Skeletal muscle tissue (tissue), 4 donors: ENCODE data around the gene PLVAP. TPM values are rescaled to one million over a fixed set of nuclear protein-coding genes. Genes with fewer than 3 reads are reported as not detected.

Source experiments
- H3K27ac ChIP-seq: one replicate; pipeline ENCODE4 v1.7.0; 2013; ENCODE audit warnings: mild to moderate bottlenecking, low read depth, low read length, inconsistent platforms
- H3K27me3 ChIP-seq, 3 donors: one replicate each; pipeline ENCODE4 v1.7.0; 2013; ENCODE audit warnings: low read length in 3 of 3; ENCODE audit not compliant: control insufficient read depth in 3 of 3, insufficient read depth in 3 of 3
- H3K36me3 ChIP-seq, 3 donors: one replicate each; pipeline ENCODE4 v1.7.0; 2013; ENCODE audit warnings: low read length in 3 of 3; ENCODE audit not compliant: control insufficient read depth in 3 of 3, insufficient read depth in 3 of 3
- H3K4me1 ChIP-seq, 3 donors: one replicate each; pipeline ENCODE4 v1.7.0; 2013; ENCODE audit warnings: low read length in 3 of 3, mild to moderate bottlenecking in 3 of 3; ENCODE audit not compliant: control insufficient read depth in 3 of 3, insufficient read depth in 3 of 3
- H3K4me3 ChIP-seq, 3 donors: one replicate each; pipeline ENCODE4 v1.7.0; 2013; ENCODE audit warnings: low read length in 3 of 3
- H3K9ac ChIP-seq, 3 donors: one replicate each; pipeline ENCODE4 v1.7.0; 2013; ENCODE audit warnings: low read length in 3 of 3, mild to moderate bottlenecking in 3 of 3, moderate library complexity in 2 of 3, low read depth in 1 of 3
- H3K9me3 ChIP-seq, 3 donors: one replicate each; pipeline ENCODE4 v1.7.0; 2013; ENCODE audit warnings: low read length in 3 of 3; ENCODE audit not compliant: control insufficient read depth in 3 of 3
- total RNA-seq: library from RNA; depleted of rRNA; stranded (reverse); fragments of >200 nt; gene quantifications from one replicate; pipeline ENCODE4 v1.2.3, GENCODE V29; 2014
- donor health status: Osteomylitis.

The PLVAP gene
- total RNA-seq, 1 donor from 2014 or later = 12.5 TPM

DNA sequence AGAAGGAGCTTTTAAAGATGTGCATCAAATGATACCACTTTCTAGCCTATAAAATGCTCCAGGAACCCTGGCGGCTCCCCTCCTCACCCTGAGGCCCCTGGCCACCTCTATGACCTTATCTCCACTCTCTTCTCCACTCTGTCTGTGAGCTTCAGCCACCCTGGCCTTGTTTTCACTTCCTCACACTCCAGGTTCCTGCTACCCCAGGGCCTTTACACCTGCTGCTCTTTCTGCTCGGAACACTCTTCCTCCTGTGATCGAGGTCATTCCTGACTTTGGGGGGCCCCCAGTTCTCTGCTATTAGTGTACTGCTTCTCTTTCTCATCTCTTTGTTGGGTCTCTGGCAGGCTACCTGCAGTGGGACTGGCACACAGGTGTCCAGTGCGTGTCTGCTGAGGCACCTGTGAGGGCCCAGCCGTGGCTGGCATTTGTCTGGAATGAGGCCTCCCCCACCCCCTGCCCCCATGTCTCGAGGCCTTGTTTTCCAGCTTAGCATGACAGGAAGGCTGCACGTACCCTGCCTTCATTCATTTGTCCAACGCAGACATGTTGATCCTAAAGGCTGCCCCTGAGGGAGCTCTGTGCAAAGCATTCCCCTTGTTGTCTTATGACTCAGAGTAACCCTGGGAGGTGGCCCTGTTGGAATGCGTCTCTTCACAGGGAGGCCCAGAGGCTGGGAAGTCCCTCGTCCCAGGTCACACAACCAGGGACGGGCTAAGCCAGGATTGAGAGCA is 65.5 kb downstream of the PLVAP start:
- Histone ChIP-seq H3K9me3 (no peaks in the 10 kb centered on the region), H3K4me3 (no peak overlapping the region), H3K9ac (no peak overlapping the region), H3K27ac (no peak overlapping the region), H3K36me3 (peaks cover 13 to 25% (median 17%) of the 10 kb centered on the region in 3 donors), H3K27me3 (no peaks in the 10 kb centered on the region), H3K4me1 (peaks cover 14 to 37% (median 20%) of the 10 kb centered on the region in 3 donors)

DNA sequence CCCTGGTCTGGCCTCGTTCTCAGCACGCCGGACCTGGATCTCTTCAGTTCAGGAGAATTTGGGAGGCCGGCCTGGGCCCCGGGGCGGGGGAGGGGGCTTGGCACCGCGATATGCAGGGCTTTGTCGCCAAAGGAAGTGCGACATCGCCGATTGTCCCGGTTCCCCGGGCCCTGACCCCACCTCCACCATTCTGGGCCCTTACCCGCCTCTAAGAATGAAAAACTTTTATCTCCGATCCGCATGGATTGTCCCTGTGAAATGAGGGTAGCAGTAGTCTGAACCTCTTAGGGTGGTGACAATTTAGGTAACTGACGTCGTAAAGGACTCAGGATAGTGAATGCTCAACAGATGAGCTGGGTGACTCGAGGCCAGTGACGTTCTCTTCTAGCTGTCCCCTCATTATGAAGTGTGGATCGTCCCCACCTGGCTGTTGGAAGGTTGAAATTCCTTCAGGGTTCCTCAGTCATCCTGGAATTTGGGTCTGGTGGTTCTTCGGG is 67.1 kb downstream of the PLVAP start:
- Histone ChIP-seq H3K27me3 (no peaks in the 10 kb centered on the region), H3K4me3 (peak overlapping the region; percentile 86 to 89 (median 88)), H3K27ac (peak overlapping the region; percentile 79), H3K9me3 (no peaks in the 10 kb centered on the region), H3K36me3 (peaks cover 9 to 17% (median 10%) of the 10 kb centered on the region in 3 donors), H3K9ac (peak overlapping the region; percentile 84 to 93 (median 90)), H3K4me1 (peaks cover 27 to 52% (median 33%) of the 10 kb centered on the region in 3 donors)

DNA sequence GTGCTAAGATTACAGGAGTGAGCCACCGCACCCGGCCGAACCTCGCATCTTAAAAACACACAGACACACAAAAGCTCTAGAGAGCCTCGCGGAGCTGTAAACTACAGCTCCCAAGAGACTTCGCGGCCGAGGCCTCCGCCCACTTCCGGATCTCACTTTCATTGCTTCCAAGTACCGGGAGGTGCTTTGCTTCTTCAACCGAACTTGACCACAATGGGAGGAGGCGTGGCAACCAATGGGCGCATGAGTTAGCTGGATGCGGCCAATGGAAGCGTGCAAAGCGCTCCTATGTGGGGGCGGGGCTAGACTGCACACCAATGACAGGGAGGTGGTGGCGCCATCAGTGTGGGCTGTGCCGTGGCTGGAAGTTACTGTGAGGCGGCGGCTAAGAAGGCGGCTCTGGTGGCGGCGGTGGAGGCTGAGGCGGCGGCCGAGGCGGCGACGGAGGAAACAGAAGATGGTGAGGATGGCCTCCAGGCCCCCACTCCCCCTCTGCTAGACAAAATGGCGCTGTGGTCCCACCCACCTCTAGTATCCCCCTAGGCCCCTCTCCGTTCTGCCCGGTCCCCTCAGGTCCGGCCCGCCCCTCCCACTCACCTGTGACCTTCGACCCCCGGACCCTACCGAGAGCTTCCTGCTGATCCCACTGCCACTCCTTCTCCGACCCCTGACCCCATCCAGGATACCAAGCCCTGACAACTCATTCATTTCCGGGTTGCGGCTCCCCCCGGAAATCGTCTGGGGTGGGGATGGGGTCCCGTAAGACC is 67.8 kb downstream of the PLVAP start, which contains the start of gene DDA1:
TSS of gene DDA1 (plus strand) at position 366 of the 767 bp plus-strand sequence. CDS start at position 458, 92 bp downstream.
- peak within 1 kb of the TSS; percentile 84 to 93 (median 90) for H3K9ac ChIP-seq
- no peaks in the 10 kb centered on the region for H3K27me3 ChIP-seq
- H3K36me3 ChIP-seq = peaks cover 4 to 12% (median 5%) of the 10 kb centered on the region in 3 donors
- peak within 1 kb of the TSS; percentile 79 for H3K27ac ChIP-seq
- H3K9me3 ChIP-seq = no peaks in the 10 kb centered on the region
- peaks cover 31 to 57% (median 40%) of the 10 kb centered on the region in 3 donors for H3K4me1 ChIP-seq
- peak within 1 kb of the TSS; percentile 86 to 89 (median 88) for H3K4me3 ChIP-seq

DNA sequence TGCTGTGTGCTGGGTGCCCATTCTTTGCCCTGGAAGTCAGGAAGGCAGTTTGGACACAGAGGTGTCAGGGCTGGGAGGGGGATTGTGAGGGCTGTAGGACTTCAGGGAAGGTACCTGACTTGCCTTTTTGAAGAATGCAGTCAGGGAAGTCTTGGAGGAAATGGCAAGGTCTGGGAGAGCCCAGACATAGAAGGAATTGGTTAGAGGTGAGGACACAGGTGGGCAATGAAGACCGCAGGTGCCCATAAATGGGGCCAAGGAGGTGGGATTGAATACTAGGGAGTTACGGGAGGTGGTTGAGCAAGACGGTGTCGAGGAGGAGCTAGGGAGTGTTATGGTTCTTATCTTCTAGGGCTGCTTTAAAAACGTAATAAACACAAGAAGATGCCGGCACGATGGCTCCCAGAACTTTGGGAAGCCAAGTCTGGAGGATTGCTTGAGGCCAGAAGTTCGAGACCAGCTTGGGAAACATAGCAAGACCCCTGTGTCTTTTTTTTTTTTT is 69.2 kb downstream of the PLVAP start:
- no peaks in the 10 kb centered on the region for H3K27me3 ChIP-seq
- H3K9me3 ChIP-seq = no peaks in the 10 kb centered on the region
- H3K9ac ChIP-seq = peak overlapping the region in 1 of 3 donors; percentile 50
- peaks cover 35 to 67% (median 48%) of the 10 kb centered on the region in 3 donors for H3K4me1 ChIP-seq
- H3K36me3 ChIP-seq = peaks cover 0 to under 1% (median 0%) of the 10 kb centered on the region in 3 donors
- no peak overlapping the region for H3K27ac ChIP-seq
- H3K4me3 ChIP-seq = no peak overlapping the region

DNA sequence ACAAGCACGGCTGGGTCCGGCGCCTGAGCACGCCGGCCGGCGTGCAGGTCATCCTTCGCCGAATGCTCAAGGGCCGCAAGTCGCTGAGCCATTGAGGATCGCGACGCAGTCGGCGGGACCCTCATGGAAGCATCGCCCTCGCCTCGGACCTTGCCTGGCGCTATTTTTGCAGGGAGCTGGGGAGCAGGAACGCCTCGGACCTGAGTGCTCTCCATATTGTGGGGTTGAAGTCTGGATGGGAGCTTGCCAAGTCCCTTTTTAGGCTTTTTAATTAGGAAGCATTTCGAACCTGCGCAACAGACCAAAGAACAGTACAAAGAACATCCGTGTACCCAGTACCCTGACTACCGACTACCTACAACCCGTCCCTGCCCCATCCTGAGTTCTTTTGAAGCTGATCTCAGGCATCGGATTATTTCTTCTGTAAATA is 70.8 kb downstream of the PLVAP start:
- no peaks in the 10 kb centered on the region for H3K27me3 ChIP-seq
- H3K9ac ChIP-seq = peak overlapping the region; percentile 87 to 95 (median 89)
- peak overlapping the region; percentile 88 for H3K27ac ChIP-seq
- H3K4me3 ChIP-seq = peak overlapping the region; percentile 88 to 95 (median 93)
- no peaks in the 10 kb centered on the region for H3K36me3 ChIP-seq
- no peaks in the 10 kb centered on the region for H3K9me3 ChIP-seq
- peaks cover 41 to 67% (median 54%) of the 10 kb centered on the region in 3 donors for H3K4me1 ChIP-seq

DNA sequence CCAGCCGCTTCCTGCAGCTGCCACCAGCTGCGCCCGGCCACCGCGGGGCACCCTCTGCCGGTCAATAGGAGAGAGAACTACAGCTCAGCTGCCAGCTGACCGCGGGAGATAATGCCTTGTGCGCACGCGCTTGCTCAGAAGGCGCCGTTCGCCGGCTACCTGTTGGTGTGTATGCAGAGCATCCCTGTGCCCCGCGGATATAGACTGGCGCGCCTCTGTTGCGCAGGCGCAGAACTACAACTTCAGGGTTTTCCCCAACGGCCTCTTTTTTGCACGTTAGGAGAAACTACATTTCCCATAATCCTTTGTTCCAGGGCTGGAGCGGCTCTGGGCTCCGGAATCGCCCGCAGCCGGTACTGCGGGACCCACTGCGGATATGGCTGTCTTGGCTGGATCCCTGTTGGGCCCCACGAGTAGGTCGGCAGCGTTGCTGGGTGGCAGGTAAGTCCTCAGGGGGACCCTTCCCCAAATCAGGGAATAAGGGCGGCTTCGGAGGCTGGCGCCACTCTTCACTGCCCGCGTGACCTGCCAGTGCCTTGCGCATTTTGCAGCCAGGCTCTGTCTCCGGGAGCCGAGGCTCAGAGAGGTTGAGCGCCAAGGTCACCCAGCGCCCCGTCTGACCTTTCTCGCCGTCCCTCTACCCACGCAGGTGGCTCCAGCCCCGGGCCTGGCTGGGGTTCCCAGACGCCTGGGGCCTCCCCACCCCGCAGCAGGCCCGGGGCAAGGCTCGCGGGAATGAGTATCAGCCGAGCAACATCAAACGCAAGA is 71.4 kb downstream of the PLVAP start, which contains the start of gene MRPL34:
TSS of gene MRPL34 (plus strand) at position 356 of the 768 bp plus-strand sequence. CDS start at position 377, 21 bp downstream.
- Histone ChIP-seq H3K36me3 (peaks cover 0 to 2% (median 2%) of the 10 kb centered on the region in 3 donors), H3K27ac (peak within 1 kb of the TSS; percentile 88), H3K27me3 (no peaks in the 10 kb centered on the region), H3K4me1 (peaks cover 39 to 63% (median 52%) of the 10 kb centered on the region in 3 donors), H3K9me3 (no peaks in the 10 kb centered on the region), H3K4me3 (peak within 1 kb of the TSS; percentile 88 to 95 (median 93)), H3K9ac (peak within 1 kb of the TSS; percentile 87 to 95 (median 89))

DNA sequence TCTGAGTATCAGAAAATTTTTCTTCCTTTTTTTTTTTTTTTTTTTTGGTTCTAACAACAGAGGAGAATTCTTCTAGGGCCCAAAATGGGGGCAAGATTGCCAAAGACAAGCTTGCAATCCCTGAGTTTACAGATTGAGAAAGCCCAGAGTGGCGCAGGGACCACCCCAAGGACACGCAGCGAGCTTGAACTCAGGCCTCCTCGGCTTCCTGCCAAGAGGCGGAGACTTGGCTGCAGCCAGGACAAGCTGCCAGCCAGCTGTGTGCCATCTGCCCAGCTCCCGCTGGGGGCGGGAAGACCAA is 72.0 kb downstream of the PLVAP start:
- Histone ChIP-seq H3K9ac (peak overlapping the region in 1 of 3 donors; percentile 95), H3K4me3 (peak overlapping the region; percentile 88 to 95 (median 93)), H3K9me3 (no peaks in the 10 kb centered on the region), H3K36me3 (peaks cover 0 to 3% (median 3%) of the 10 kb centered on the region in 3 donors), H3K4me1 (peaks cover 34 to 58% (median 47%) of the 10 kb centered on the region in 3 donors), H3K27ac (peak overlapping the region; percentile 48), H3K27me3 (no peaks in the 10 kb centered on the region)

DNA sequence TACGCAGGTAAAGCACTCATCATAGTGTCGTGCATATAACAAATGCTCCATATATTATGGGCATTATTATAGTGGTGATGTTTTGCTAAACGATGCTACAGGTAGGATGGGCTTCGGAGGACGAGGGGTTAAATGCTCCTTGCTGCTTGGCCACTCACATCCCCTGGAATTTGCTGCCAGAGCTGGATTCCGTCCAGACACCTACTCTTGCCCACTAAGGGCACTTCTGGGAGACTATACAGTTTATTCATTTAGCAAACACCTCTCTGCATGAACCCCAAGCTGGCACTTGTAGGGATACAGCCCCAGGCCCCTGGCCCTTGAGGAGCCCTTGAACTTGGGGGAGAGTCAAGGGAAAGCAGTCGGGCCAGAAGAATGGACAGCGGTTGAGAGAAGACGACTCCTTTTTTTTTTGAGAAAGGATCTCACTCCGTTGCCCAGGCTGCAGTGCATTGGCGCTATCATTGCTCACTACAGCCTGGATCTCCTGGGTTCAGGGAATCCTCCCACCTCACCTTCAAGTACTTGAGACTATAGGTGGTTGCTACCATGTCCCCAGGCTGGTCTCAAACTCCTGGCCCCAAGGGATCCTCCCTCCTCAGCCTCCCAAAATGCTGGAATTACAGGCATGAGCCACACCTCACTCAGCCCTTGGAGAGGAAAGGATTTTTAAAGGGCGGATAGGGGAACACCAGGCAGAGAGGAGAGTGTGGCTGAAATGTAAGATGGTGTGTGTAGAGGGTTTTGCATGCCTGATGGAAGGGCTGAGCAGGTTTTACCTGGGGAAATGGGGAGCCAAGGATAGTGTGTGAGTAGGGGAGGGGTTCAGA is 72.5 kb downstream of the PLVAP start:
- Histone ChIP-seq H3K27ac (peak overlapping the region; percentile 75), H3K27me3 (no peaks in the 10 kb centered on the region), H3K9ac (no peak overlapping the region), H3K9me3 (no peaks in the 10 kb centered on the region), H3K4me3 (peak overlapping the region in 1 of 3 donors; percentile 88), H3K4me1 (peaks cover 31 to 54% (median 43%) of the 10 kb centered on the region in 3 donors), H3K36me3 (peaks cover 0 to 3% (median 3%) of the 10 kb centered on the region in 3 donors)
